Measurements from ENCODE around the gene CCDC17. TPM values are rescaled to one million over a fixed set of nuclear protein-coding genes. Genes with fewer than 3 reads are reported as not detected.

The CCDC17 gene
- total RNA-seq, 1 donor from 2014 or later: 2.2 TPM

GRCh38 chr1:45621895-45622523 lies 1.8 kb downstream of the CCDC17 start:
- TF ChIP-seq CTCF (IDR thresholded peaks at IDR 0.05): no peak
- no peak for DNase-seq (ENCODE audit: extremely low spot score, unreplicated experiment)
- peak overlapping the region; percentile 34 for H3K27ac Mint-ChIP-seq (ENCODE audit: unreplicated experiment)
- no peaks in the 10 kb centered on the region for H3K27me3 Mint-ChIP-seq (ENCODE audit: unreplicated experiment)
- H3K4me3 Mint-ChIP-seq (ENCODE audit: unreplicated experiment): no peak overlapping the region
- no peaks in the 10 kb centered on the region for H3K9me3 Mint-ChIP-seq (ENCODE audit: unreplicated experiment)
- no peaks in the 10 kb centered on the region for H3K4me1 Mint-ChIP-seq (ENCODE audit: unreplicated experiment)
- peaks cover 24% of the 10 kb centered on the region for H3K36me3 Mint-ChIP-seq (ENCODE audit: unreplicated experiment)

DNA sequence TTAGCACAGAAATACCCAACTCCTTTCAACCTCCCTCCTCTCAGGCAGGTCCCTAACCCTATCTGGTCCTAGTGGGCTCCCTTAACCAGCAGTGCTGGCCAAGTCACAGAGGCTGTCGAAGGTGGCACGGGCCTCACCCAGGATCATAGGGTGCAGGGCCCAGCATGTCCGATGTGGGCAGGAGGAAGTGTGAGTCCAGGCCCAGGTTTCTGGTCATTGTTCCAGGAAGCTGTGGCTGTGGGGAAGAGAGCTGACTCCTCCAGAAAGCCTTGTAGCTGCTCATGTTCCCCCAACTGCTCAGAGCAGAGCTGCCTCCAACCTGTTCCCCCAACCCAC lies 2.4 kb downstream of the CCDC17 start:
- Mint-ChIP-seq H3K4me3 (ENCODE audit: unreplicated experiment) (no peak overlapping the region), H3K9me3 (ENCODE audit: unreplicated experiment) (no peaks in the 10 kb centered on the region), H3K27ac (ENCODE audit: unreplicated experiment) (no peak overlapping the region), H3K27me3 (ENCODE audit: unreplicated experiment) (no peaks in the 10 kb centered on the region), H3K36me3 (ENCODE audit: unreplicated experiment) (peaks cover 24% of the 10 kb centered on the region), H3K4me1 (ENCODE audit: unreplicated experiment) (no peaks in the 10 kb centered on the region)
- TF ChIP-seq CTCF (IDR thresholded peaks at IDR 0.05): no peak
- DNase-seq (ENCODE audit: extremely low spot score, unreplicated experiment): no peak

- peaks cover 24% of the 10 kb centered on the region for H3K36me3 Mint-ChIP-seq (ENCODE audit: unreplicated experiment)
- no peak overlapping the region for H3K27ac Mint-ChIP-seq (ENCODE audit: unreplicated experiment)
- no peaks in the 10 kb centered on the region for H3K4me1 Mint-ChIP-seq (ENCODE audit: unreplicated experiment)
- H3K9me3 Mint-ChIP-seq (ENCODE audit: unreplicated experiment): no peaks in the 10 kb centered on the region
- no peaks in the 10 kb centered on the region for H3K27me3 Mint-ChIP-seq (ENCODE audit: unreplicated experiment)
- DNase-seq (ENCODE audit: extremely low spot score, unreplicated experiment): no peak
- no peak for TF ChIP-seq CTCF (IDR thresholded peaks at IDR 0.05)
- no peak overlapping the region for H3K4me3 Mint-ChIP-seq (ENCODE audit: unreplicated experiment)
Observed at GRCh38 chr1:45620588-45621500, 3.0 kb downstream of the CCDC17 start.

GRCh38 chr1:45619149-45619921 lies 4.5 kb downstream of the CCDC17 start:
- Mint-ChIP-seq H3K4me1 (ENCODE audit: unreplicated experiment) (no peaks in the 10 kb centered on the region), H3K4me3 (ENCODE audit: unreplicated experiment) (no peak overlapping the region), H3K36me3 (ENCODE audit: unreplicated experiment) (peaks cover 22% of the 10 kb centered on the region), H3K9me3 (ENCODE audit: unreplicated experiment) (no peaks in the 10 kb centered on the region), H3K27me3 (ENCODE audit: unreplicated experiment) (no peaks in the 10 kb centered on the region), H3K27ac (ENCODE audit: unreplicated experiment) (no peak overlapping the region)
- no peak for DNase-seq (ENCODE audit: extremely low spot score, unreplicated experiment)
- TF ChIP-seq CTCF (IDR thresholded peaks at IDR 0.05): no peak

GRCh38 chr1:45617618-45618017 lies 6.2 kb downstream of the CCDC17 start:
- no peak for TF ChIP-seq CTCF (IDR thresholded peaks at IDR 0.05)
- no peak overlapping the region for H3K4me3 Mint-ChIP-seq (ENCODE audit: unreplicated experiment)
- no peaks in the 10 kb centered on the region for H3K9me3 Mint-ChIP-seq (ENCODE audit: unreplicated experiment)
- H3K36me3 Mint-ChIP-seq (ENCODE audit: unreplicated experiment): peaks cover 22% of the 10 kb centered on the region
- DNase-seq (ENCODE audit: extremely low spot score, unreplicated experiment): no peak
- no peaks in the 10 kb centered on the region for H3K27me3 Mint-ChIP-seq (ENCODE audit: unreplicated experiment)
- no peaks in the 10 kb centered on the region for H3K4me1 Mint-ChIP-seq (ENCODE audit: unreplicated experiment)
- no peak overlapping the region for H3K27ac Mint-ChIP-seq (ENCODE audit: unreplicated experiment)
